Kidney epithelial cell (primary cell): ENCODE results near the gene ECPAS. TPM values are rescaled to one million over a fixed set of nuclear protein-coding genes. Genes with fewer than 3 reads are reported as not detected.
"Not testable (repeated sequence)": the region's sequence is repeated elsewhere in the genome, so short reads cannot be mapped to it uniquely, and the experiment has no call there.

Experiments used
- DNase-seq: peaks from one replicate; pipeline ENCODE4 v3.0.0-alpha.2; 2010; ENCODE audit warnings: low read depth
- H3K27me3 ChIP-seq: 2 replicates; pipeline ENCODE4 v1.6.0; 2011; ENCODE audit warnings: low read length; ENCODE audit not compliant: control insufficient read depth, insufficient read depth
- H3K36me3 ChIP-seq: 2 replicates; pipeline ENCODE4 v1.5.1; 2011; ENCODE audit warnings: low read length; ENCODE audit not compliant: control insufficient read depth, insufficient read depth
- H3K4me3 ChIP-seq: 2 replicates; pipeline ENCODE4 v1.5.1; 2011; ENCODE audit warnings: low read depth, mild to moderate bottlenecking, control low read depth, low read length
- total RNA-seq: library from RNA; depleted of rRNA; stranded (reverse); fragments of >200 nt; gene quantifications from 2 replicates; pipeline ENCODE4 v1.2.3, GENCODE V29; 2015
- TF ChIP-seq, protein P1 (sequence below): IDR thresholded peaks from 2 replicates; pipeline ENCODE4 v1.5.1; 2011; ENCODE audit warnings: mild to moderate bottlenecking, moderate library complexity, low read length, control low read depth, inconsistent platforms; ENCODE audit not compliant: insufficient read depth, poor library complexity, severe bottlenecking

Gene ECPAS
- total RNA-seq, 1 donor from 2014 or later: 67.0 TPM

DNA sequence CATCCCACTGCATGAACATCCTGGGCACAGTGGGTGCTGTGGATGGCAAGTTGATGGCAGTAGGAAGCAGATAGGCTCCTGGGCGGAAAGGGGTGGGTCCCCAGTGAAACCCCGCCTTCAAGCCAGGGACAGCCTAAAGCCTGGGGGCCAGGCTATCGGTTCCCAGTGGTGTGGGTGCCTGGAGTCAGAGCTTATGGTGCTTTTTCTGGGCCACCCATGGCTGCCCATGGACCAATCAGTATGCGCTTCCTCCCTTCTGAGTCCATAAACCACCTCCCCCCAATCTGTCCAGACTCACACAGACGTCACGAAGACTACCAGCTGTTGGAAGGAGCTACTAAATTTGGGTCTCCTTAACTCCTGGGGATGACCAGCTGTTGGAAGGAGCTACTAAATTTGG lies 17.5 kb upstream of the ECPAS start:
- TF ChIP-seq, protein P1, sequence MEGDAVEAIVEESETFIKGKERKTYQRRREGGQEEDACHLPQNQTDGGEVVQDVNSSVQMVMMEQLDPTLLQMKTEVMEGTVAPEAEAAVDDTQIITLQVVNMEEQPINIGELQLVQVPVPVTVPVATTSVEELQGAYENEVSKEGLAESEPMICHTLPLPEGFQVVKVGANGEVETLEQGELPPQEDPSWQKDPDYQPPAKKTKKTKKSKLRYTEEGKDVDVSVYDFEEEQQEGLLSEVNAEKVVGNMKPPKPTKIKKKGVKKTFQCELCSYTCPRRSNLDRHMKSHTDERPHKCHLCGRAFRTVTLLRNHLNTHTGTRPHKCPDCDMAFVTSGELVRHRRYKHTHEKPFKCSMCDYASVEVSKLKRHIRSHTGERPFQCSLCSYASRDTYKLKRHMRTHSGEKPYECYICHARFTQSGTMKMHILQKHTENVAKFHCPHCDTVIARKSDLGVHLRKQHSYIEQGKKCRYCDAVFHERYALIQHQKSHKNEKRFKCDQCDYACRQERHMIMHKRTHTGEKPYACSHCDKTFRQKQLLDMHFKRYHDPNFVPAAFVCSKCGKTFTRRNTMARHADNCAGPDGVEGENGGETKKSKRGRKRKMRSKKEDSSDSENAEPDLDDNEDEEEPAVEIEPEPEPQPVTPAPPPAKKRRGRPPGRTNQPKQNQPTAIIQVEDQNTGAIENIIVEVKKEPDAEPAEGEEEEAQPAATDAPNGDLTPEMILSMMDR: no peak
- DNase-seq: no peak
- H3K4me3 ChIP-seq: no peak overlapping the region
- H3K36me3 ChIP-seq: no peaks in the 10 kb centered on the region
- no peaks in the 10 kb centered on the region for H3K27me3 ChIP-seq

DNA sequence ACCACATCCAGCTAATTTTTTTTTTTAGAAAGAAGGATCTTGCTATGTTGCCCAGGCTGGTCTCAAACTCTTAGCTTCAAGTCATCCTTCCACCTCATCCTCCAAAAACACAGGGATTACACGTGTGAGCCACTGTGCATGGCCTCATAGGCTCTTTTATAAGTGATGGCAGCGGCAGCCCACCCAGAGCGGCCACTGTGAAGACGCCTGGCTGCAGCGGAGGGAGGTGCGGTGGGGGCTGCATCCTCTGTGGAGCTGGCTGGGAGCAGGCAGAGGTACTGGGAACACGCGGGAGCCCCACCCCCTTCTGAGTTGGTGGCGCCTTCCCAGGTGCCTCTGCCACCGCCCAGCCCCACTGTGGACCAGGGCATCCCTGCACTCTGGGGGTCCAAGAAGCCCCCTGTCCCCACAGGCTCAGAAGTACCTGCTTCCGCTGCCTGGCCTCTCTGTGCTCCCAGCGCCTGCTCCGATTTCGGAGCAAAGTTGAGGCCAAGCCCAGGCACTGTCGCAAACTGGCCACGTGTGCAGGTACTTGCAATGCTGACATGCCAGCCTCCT lies 16.9 kb upstream of the ECPAS start:
- Histone ChIP-seq H3K36me3 (no peaks in the 10 kb centered on the region), H3K4me3 (no peak overlapping the region), H3K27me3 (no peaks in the 10 kb centered on the region)
- DNase-seq: no peak
- TF ChIP-seq, protein P1: no peak

DNA sequence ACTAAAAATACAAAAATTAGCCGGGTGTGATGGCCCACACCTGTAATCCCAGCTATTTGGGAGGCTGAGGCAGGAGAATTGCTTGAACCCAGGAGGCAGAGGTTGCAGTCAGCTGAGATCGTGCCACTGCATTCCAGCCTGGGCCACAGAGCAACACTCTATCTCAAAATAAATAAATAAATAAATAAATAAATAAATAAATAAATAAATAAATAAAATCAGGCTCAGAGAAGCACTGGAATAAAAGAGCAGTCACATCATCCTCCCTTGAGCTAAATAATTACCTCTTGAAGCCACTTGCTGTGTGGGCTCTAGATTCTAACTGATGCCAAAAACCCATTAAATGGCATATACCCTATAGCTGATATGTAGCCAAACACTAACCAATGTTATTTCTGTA lies 13.0 kb upstream of the ECPAS start:
- H3K27me3 ChIP-seq, H3K4me3 ChIP-seq, H3K36me3 ChIP-seq, DNase-seq: not testable (repeated sequence)

DNA sequence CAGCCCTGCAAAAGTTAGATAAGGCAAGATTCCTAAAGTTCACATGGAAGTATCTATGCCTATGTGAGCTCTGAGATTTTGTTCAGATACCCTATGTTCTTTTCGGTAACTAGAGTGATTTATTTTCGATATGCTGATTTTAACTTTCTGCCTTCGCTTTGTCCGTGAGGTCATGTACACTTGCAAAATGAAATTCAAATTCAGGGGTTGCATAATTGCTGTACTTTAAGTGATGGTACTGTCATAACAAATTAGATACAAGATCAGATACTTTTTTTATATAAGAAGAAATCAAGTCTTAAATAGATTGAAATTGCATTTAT lies 350 bp upstream of the ECPAS start:
- TF ChIP-seq, protein P1: no peak
- Histone ChIP-seq H3K4me3 (peak overlapping the region; percentile 94), H3K27me3 (no peaks in the 10 kb centered on the region), H3K36me3 (no peaks in the 10 kb centered on the region)
- DNase-seq: no peak

- DNase-seq: no peak
- H3K4me3 ChIP-seq: peak overlapping the region; percentile 94
- TF ChIP-seq, protein P1: no peak
- no peaks in the 10 kb centered on the region for H3K27me3 ChIP-seq
- no peaks in the 10 kb centered on the region for H3K36me3 ChIP-seq
Measured at GRCh38 chr9:111483439-111483857, 735 bp downstream of the ECPAS start.

- no peaks in the 10 kb centered on the region for H3K27me3 ChIP-seq
- H3K4me3 ChIP-seq: peak overlapping the region; percentile 94
- H3K36me3 ChIP-seq: no peaks in the 10 kb centered on the region
- DNase-seq: no peak
- TF ChIP-seq, protein P1: no peak
Measured at GRCh38 chr9:111482694-111483438, 1.3 kb downstream of the ECPAS start.
